Trophoblast cell (in vitro differentiated cells and primary cell): ENCODE measurements around the gene LINGO1.

Experiments
- DNase-seq, 2 donors: peaks; one replicate each; pipeline ENCODE4 v3.0.0-alpha.2; 2016
- H2AFZ ChIP-seq: 2 replicates; pipeline ENCODE4 v1.6.1; 2013; ENCODE audit warnings: low read length, moderate library complexity, mild to moderate bottlenecking; ENCODE audit not compliant: insufficient read depth, poor library complexity
- H2AK5ac ChIP-seq: 2 replicates; pipeline ENCODE4 v1.6.1; 2013; ENCODE audit warnings: mild to moderate bottlenecking, low read length
- H2BK120ac ChIP-seq: 2 replicates; pipeline ENCODE4 v1.6.1; 2013; ENCODE audit warnings: low read length, mild to moderate bottlenecking, moderate library complexity; ENCODE audit not compliant: insufficient read depth, poor library complexity
- H2BK12ac ChIP-seq: 2 replicates; pipeline ENCODE4 v1.6.1; 2013; ENCODE audit warnings: mild to moderate bottlenecking, low read length, moderate library complexity
- H2BK5ac ChIP-seq: 2 replicates; pipeline ENCODE4 v1.6.1; 2013; ENCODE audit warnings: low read length, low read depth, moderate library complexity, mild to moderate bottlenecking; ENCODE audit not compliant: poor library complexity
- H3K14ac ChIP-seq: 2 replicates; pipeline ENCODE4 v1.6.1; 2013; ENCODE audit warnings: mild to moderate bottlenecking, low read length
- H3K18ac ChIP-seq: 2 replicates; pipeline ENCODE4 v1.6.1; 2013; ENCODE audit warnings: mild to moderate bottlenecking, low read length
- H3K23ac ChIP-seq: 2 replicates; pipeline ENCODE4 v1.6.1; 2013; ENCODE audit warnings: low read length
- H3K27ac ChIP-seq: 2 replicates; pipeline ENCODE4 v1.5.1; 2013; ENCODE audit warnings: low read depth, mild to moderate bottlenecking, inconsistent platforms, low read length, moderate library complexity
- H3K27me3 ChIP-seq: 2 replicates; pipeline ENCODE4 v1.6.1; 2013; ENCODE audit warnings: inconsistent platforms, mild to moderate bottlenecking, low read length, moderate library complexity; ENCODE audit not compliant: insufficient read depth
- H3K36me3 ChIP-seq, 2 experiments: 1 replicate in 1 of 2; 2 replicates in 1 of 2; pipeline ENCODE4 v1.6.1; 2013; ENCODE audit warnings: low read length in 2 of 2, mild to moderate bottlenecking in 2 of 2, moderate library complexity in 1 of 2; ENCODE audit not compliant: insufficient read depth in 2 of 2, control insufficient read depth in 1 of 2
- H3K4ac ChIP-seq: 2 replicates; pipeline ENCODE4 v1.6.1; 2013; ENCODE audit warnings: low read depth, mild to moderate bottlenecking, low read length, moderate library complexity
- H3K4me1 ChIP-seq, 2 experiments: 1 replicate in 1 of 2; 2 replicates in 1 of 2; pipeline ENCODE4 v1.6.1; 2013; ENCODE audit warnings: low read length in 2 of 2, mild to moderate bottlenecking in 2 of 2, moderate library complexity in 1 of 2; ENCODE audit not compliant: insufficient read depth in 2 of 2, control insufficient read depth in 1 of 2
- H3K4me2 ChIP-seq: 2 replicates; pipeline ENCODE4 v1.6.1; 2013; ENCODE audit warnings: inconsistent platforms, mild to moderate bottlenecking, low read length, moderate library complexity
- H3K4me3 ChIP-seq: 2 replicates; pipeline ENCODE4 v1.5.1; 2013; ENCODE audit warnings: mild to moderate bottlenecking, low read depth, low read length, inconsistent platforms
- H3K79me1 ChIP-seq: one replicate; pipeline ENCODE4 v1.6.1; 2013; ENCODE audit warnings: low read length
- H3K79me2 ChIP-seq: 2 replicates; pipeline ENCODE4 v1.6.1; 2013; ENCODE audit warnings: low read length, mild to moderate bottlenecking; ENCODE audit not compliant: control insufficient read depth, insufficient read depth, poor library complexity
- H3K9ac ChIP-seq: 2 replicates; pipeline ENCODE4 v1.6.1; 2013; ENCODE audit warnings: mild to moderate bottlenecking, low read length
- H3K9me3 ChIP-seq: 2 replicates; pipeline ENCODE4 v1.6.1; 2013; ENCODE audit warnings: low read depth, mild to moderate bottlenecking, control low read depth, inconsistent platforms, low read length; ENCODE audit not compliant: insufficient read depth
- H4K12ac ChIP-seq: 2 replicates; pipeline ENCODE4 v1.6.1; 2013; ENCODE audit warnings: low read depth, mild to moderate bottlenecking, low read length, moderate library complexity
- H4K8ac ChIP-seq: 2 replicates; pipeline ENCODE4 v1.6.1; 2013; ENCODE audit warnings: low read depth, mild to moderate bottlenecking, low read length, moderate library complexity
- H4K91ac ChIP-seq: one replicate; pipeline ENCODE4 v1.6.1; 2013; ENCODE audit warnings: low read depth, mild to moderate bottlenecking, low read length, moderate library complexity
- WGBS: extraction: QIAGEN DNeasy Blood & Tissue Kit; methylation state at CpG from one replicate; pipeline ENCODE4 v1.1.7; 2013; ENCODE audit warnings: missing lambda C conversion rate; ENCODE audit not compliant: insufficient read length, insufficient coverage; ENCODE audit errors: extremely low coverage; 5-methylcytosine and 5-hydroxymethylcytosine counted together

The LINGO1 gene

DNA sequence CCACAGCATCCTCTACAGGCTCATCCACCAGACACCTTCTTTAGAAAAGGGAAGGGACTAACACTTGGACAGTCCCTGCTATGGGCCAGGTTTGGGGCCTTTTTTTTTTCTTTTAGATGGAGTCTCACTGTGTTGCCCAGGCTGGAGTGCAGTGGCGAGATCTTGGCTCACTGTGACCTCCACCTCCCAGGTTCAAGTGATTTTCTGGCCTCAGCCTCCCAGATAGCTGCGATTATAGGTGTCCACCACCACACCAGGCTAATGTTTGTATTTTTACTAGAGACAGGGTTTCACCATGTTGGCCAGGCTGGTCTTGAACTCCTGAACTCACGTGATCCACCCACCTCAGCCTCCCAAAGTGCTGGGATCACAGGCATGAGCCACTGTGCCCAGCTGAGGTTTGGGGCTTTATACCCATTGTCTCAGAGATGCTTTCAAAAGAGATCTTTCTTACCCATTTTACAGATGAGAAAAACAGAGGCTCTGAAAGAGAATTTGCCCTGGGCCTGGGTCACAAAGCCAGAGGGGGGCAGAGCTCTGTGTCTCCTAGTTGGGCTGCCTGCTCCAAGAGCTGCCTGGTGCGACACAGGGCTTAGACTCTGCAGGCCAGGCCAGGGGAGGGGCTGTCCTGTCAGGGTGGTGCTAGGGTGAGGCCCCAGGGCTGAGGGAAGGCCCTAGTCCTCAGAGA is 11.6 kb downstream of the LINGO1 start:
- Histone ChIP-seq H2BK120ac (peak overlapping the region; percentile 23), H3K27ac (no peak overlapping the region), H4K8ac (no peak overlapping the region), H3K9ac (no peak overlapping the region), H3K79me2 (peaks cover 3% of the 10 kb centered on the region), H2BK12ac (no peak overlapping the region), H3K9me3 (no peaks in the 10 kb centered on the region), H3K18ac (no peak overlapping the region), H3K79me1 (peaks cover 8% of the 10 kb centered on the region), H4K91ac (peak overlapping the region; percentile 62), H3K4me3 (no peak overlapping the region), H3K27me3 (no peaks in the 10 kb centered on the region), H2BK5ac (no peak overlapping the region), H3K4me2 (no peak overlapping the region), H3K23ac (no peak overlapping the region), H3K14ac (no peak overlapping the region), H3K4me1 (peaks cover 20 to 24% of the 10 kb centered on the region in 2 experiments), H2AK5ac (no peak overlapping the region), H3K4ac (no peak overlapping the region), H2AFZ (no peak overlapping the region), H4K12ac (no peak overlapping the region), H3K36me3 (no peaks in the 10 kb centered on the region)
- no peak for DNase-seq
- no CpG with 5 or more reads among the region's 4 CpGs for WGBS

- no peak overlapping the region for H4K91ac ChIP-seq
- H3K27me3 ChIP-seq: no peaks in the 10 kb centered on the region
- WGBS: no CpG with 5 or more reads among the region's 7 CpGs
- H2BK5ac ChIP-seq: no peak overlapping the region
- no peaks in the 10 kb centered on the region for H3K9me3 ChIP-seq
- H3K14ac ChIP-seq: no peak overlapping the region
- no peak overlapping the region for H3K4me2 ChIP-seq
- H4K8ac ChIP-seq: no peak overlapping the region
- peaks cover 20 to 24% of the 10 kb centered on the region in 2 experiments for H3K4me1 ChIP-seq
- H4K12ac ChIP-seq: no peak overlapping the region
- H3K36me3 ChIP-seq: no peaks in the 10 kb centered on the region
- no peak overlapping the region for H3K18ac ChIP-seq
- peak overlapping the region; percentile 3 for H2AK5ac ChIP-seq
- peaks cover 3% of the 10 kb centered on the region for H3K79me2 ChIP-seq
- no peak overlapping the region for H3K27ac ChIP-seq
- H3K79me1 ChIP-seq: peaks cover 8% of the 10 kb centered on the region
- H2BK12ac ChIP-seq: no peak overlapping the region
- H3K23ac ChIP-seq: no peak overlapping the region
- no peak overlapping the region for H3K4me3 ChIP-seq
- no peak overlapping the region for H2BK120ac ChIP-seq
- H3K4ac ChIP-seq: no peak overlapping the region
- no peak overlapping the region for H3K9ac ChIP-seq
- DNase-seq: no peak
- no peak overlapping the region for H2AFZ ChIP-seq
Measured at GRCh38 chr15:77620297-77620696, 12.4 kb downstream of the LINGO1 start.

GRCh38 chr15:77619883-77620282 is 12.8 kb downstream of the LINGO1 start:
- Histone ChIP-seq H3K4me3 (no peak overlapping the region), H2BK5ac (no peak overlapping the region), H4K12ac (no peak overlapping the region), H3K4me2 (no peak overlapping the region), H2BK120ac (no peak overlapping the region), H3K9ac (no peak overlapping the region), H2AFZ (no peak overlapping the region), H3K14ac (peak overlapping the region; percentile 18), H3K36me3 (peaks cover 0 to 3% of the 10 kb centered on the region in 2 experiments), H3K18ac (no peak overlapping the region), H4K91ac (no peak overlapping the region), H3K79me1 (peaks cover 8% of the 10 kb centered on the region), H3K4ac (no peak overlapping the region), H3K27me3 (no peaks in the 10 kb centered on the region), H3K9me3 (no peaks in the 10 kb centered on the region), H3K23ac (no peak overlapping the region), H4K8ac (no peak overlapping the region), H3K79me2 (peaks cover 3% of the 10 kb centered on the region), H2BK12ac (no peak overlapping the region), H2AK5ac (peak overlapping the region; percentile 44), H3K27ac (no peak overlapping the region), H3K4me1 (peaks cover 20 to 24% of the 10 kb centered on the region in 2 experiments)
- no CpG with 5 or more reads among the region's 6 CpGs for WGBS
- DNase-seq: no peak

GRCh38 chr15:77617476-77618230 is 15.1 kb downstream of the LINGO1 start:
- no peak overlapping the region for H3K14ac ChIP-seq
- H3K23ac ChIP-seq: no peak overlapping the region
- no peak overlapping the region for H3K18ac ChIP-seq
- H3K4me1 ChIP-seq: peaks cover 15 to 16% of the 10 kb centered on the region in 2 experiments
- H2AFZ ChIP-seq: no peak overlapping the region
- no peak overlapping the region for H4K91ac ChIP-seq
- no peak overlapping the region for H3K4me3 ChIP-seq
- peaks cover 5% of the 10 kb centered on the region for H3K79me1 ChIP-seq
- no peak overlapping the region for H3K4ac ChIP-seq
- no peaks in the 10 kb centered on the region for H3K79me2 ChIP-seq
- H3K4me2 ChIP-seq: no peak overlapping the region
- no peak overlapping the region for H4K12ac ChIP-seq
- no peaks in the 10 kb centered on the region for H3K9me3 ChIP-seq
- H2BK120ac ChIP-seq: no peak overlapping the region
- no peak overlapping the region for H3K9ac ChIP-seq
- no CpG with 5 or more reads among the region's 12 CpGs for WGBS
- no peak overlapping the region for H2BK12ac ChIP-seq
- H3K36me3 ChIP-seq: peaks cover 0 to 4% of the 10 kb centered on the region in 2 experiments
- H3K27me3 ChIP-seq: no peaks in the 10 kb centered on the region
- no peak overlapping the region for H2BK5ac ChIP-seq
- peak in 1 of 2 donors; percentile 12 for DNase-seq
- H3K27ac ChIP-seq: no peak overlapping the region
- H4K8ac ChIP-seq: no peak overlapping the region
- H2AK5ac ChIP-seq: no peak overlapping the region
